Vagina (tissue), 2 donors: ENCODE measurements around the gene PRTN3.

Experiments used
- CTCF ChIP-seq, 3 experiments: fragments of 450-650 bp in 2 of 3; fragments of 200-600 bp in 1 of 3; sonication (generic) in 1 of 3; IDR thresholded peaks; one replicate each; pipeline ENCODE4 v1.5.1; 2017 to 2019; ENCODE audit warnings: antibody characterized with exemption in 3 of 3, mild to moderate bottlenecking in 2 of 3, moderate library complexity in 2 of 3
- POLR2A ChIP-seq, 2 donors: fragments of 450-650 bp; IDR thresholded peaks; one replicate each; pipeline ENCODE4 v1.6.1; 2017; ENCODE audit warnings: antibody characterized with exemption in 2 of 2, mild to moderate bottlenecking in 2 of 2, moderate library complexity in 2 of 2
- POLR2AphosphoS5 ChIP-seq, 2 donors: sonication (generic); formaldehyde crosslinking; IDR thresholded peaks; one replicate each; pipeline ENCODE4 v1.9.0; 2017; ENCODE audit warnings: antibody characterized with exemption in 2 of 2, mild to moderate bottlenecking in 2 of 2, low read depth in 1 of 2; ENCODE audit not compliant: insufficient read depth in 1 of 2

GRCh38 chr19:867301-867793, 26.5 kb downstream of the PRTN3 start:
- TF ChIP-seq POLR2A (IDR thresholded peaks at IDR 0.05), result no peak
- TF ChIP-seq CTCF (IDR thresholded peaks at IDR 0.05), result no peak
- no peak for TF ChIP-seq POLR2AphosphoS5 (IDR thresholded peaks at IDR 0.05; ENCODE audit: insufficient read depth in 1 of 2, low read depth in 1 of 2)
